C1 segment of cervical spinal cord (tissue), 14 donors: ENCODE results near the gene SLC6A12.

Source experiments
- DNase-seq, 14 donors: peaks; one replicate each; lab custom pipeline; 2025; lab: John Stamatoyannopoulos, UW

The SLC6A12 gene

DNA sequence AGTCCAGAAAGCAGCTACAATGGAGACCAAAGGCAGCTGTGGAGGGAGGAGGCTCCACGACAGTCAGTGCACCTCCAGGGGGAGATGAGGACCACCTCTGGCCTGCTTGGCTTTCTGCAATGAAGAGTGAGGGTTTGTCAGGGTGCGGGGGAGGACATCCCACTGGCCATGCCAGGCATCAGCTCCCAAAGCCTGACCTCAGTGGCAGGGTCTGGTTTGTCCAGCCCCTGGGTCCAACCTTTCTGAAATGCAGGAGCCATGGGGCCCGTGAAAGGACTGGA, 35.2 kb downstream of the SLC6A12 start:
- no peak for DNase-seq

DNA sequence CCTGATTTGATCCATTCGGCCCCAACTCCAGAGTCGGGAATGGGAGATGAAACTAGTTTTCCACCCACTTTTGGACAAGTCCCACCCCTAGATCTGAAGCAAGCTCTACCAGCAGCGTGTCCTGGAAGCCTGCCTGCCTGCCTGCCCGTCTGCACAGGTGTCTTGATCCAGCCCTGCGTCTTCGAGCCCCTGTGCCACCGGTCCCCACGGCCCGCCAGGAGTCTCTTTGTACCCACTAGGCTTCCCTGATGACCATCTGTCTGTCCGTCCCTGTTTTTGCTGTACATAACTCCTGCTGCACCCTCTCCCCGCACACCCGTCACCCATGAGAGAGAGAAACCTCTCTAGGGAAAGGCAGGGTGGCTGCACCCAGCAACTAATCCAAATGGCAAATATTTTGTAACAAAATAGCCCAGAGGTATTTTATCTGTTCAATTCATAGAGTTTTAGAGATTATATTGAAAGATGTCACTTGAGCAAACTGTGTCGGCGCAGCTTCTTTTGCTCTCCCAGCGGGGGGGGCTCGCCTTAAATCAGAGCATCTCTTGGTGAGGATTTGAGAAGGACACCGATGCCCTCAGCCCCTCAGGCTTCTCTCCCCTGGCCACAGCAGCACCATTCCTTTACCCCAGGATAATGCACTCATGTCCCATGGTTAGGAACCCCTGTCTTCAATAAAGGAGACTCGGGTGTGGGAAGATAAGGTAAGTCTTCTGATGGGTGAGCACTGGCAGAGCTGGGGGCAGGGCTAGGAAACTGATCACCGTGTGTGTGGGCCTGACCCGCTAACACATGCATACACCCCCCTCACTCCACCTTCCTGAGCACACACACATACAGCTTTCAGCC, 35.8 kb downstream of the SLC6A12 start:
- peak in 1 of 14 donors; percentile 37 for DNase-seq

DNA sequence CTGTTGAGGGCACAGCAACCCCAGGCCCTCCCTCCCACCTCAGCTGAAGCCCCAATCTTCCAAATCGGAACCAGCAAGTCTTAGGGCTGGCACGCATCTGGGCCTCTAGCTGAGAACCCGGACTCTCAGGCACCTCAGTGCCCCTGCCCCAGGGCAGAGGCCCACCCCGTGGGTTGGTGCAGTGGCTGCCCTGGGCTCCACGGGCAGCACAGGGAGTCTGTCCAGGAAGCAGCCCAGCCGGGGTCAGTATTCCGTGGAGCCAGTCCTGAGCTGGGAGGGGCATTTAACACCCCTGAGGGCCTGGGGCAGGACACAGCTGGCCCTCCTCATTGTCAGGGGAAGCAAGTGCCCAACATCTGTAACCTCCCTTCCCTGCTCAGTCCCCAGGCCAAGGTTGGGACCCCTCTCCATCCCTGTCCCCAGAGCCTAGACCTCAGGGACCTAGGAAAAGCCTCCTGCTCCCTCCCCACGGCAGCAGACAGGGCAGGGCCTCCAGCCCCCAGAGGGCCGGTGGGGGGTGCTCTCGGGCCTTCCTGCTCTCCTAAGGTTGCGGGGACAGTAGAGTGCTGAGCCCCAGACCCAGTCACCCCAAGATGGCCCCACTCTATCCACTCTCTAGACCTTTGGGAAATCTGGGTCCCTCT, 36.5 kb downstream of the SLC6A12 start:
- DNase-seq: no peak

DNA sequence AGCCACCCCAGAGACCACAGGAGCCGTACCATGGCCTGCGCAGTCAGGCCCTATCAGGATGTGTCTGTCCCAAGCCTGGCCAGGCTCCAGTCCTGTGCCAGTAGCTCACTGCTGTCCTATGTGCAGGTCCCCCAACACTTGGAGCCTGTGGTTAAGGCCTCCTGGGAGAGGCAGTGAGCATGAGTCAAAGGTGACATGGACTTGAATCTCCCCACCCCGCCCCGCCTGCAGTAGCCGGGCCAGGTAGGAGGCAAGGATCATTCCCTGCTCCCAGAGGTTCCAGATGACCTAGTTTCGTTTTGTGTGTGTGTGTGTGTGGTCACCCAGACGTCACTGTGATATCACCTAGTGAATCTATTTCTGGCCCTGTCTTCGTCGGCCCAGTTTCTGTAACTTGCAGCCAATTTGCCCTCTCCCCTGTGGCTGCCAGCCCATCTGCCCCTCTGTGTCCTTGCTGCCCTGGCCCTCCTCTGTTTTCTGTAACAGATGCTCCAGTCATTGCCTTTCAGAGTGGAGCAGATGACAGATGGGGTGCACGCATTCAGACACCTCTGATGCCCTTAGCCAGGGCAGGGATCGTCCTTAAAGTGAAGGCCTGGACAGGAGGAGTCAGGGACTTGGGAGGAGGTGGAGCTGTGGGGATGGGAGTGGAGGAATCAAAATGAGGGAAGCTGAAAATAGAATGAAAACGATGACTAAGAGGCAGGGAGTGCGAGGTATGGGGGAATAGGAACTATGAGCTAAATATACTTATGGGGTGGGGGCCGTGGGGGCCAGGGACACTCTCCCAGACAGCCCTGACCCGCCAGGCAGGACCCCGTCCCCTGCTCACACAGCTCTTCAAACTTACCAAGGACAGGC, 37.4 kb downstream of the SLC6A12 start:
- peak in 1 of 14 donors; percentile 78 for DNase-seq

DNA sequence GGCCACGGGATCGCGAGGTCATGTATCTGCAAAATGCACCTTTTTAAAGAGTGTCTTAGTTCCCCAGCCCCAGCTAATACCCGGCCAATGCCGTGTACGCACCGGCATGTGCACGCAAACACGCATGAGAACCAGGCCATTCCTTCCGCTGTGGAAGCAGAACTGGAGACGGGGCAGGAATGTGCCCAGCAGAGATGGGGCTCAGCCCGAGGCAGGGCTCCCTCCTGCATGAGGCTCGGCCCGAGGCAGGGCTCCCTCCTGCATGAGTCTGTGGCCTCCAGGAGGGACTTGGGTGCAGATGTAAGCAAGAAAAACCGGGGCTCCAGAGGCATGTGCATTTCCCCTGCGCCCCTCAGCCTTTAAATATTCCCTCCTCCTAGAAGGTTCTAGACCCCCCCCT, 38.2 kb downstream of the SLC6A12 start:
- DNase-seq: no peak

DNA sequence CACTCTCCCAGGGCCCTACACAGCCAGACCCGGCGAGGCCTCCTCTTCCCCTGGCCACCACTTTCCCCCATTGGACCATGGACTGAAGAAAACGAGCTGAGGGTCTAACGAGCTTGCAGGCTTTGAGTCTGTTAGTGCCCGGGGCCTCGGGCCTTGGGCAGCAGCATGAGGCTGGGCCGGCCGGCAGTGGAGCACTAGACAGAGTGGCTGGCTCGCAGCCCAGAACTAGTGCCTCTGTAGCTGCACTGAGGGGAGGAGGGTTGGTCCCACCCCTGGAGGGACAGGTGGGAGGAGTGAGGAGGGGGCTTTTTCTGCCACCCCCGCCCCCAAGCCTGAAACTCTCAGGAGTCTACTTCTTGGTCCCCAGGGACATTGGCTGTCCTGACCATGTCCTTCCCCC, 38.7 kb downstream of the SLC6A12 start:
- peak in 2 of 14 donors; percentile 10 to 26 for DNase-seq

DNA sequence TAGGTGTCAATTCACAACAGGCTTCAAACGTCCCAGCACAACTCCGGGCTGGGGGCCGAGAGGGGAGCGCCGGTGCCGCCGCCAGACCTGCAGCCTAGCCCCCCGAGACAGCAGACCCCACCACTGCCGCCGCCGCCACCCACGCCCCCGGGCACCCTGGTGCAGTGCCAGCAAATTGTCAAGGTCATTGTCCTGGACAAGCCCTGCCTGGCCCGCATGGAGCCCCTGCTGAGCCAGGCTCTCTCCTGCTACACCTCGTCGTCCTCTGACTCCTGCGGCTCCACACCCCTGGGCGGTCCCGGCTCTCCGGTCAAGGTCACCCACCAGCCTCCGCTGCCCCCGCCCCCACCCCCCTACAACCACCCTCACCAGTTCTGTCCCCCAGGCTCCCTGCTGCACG, 39.4 kb downstream of the SLC6A12 start:
- no peak for DNase-seq

DNA sequence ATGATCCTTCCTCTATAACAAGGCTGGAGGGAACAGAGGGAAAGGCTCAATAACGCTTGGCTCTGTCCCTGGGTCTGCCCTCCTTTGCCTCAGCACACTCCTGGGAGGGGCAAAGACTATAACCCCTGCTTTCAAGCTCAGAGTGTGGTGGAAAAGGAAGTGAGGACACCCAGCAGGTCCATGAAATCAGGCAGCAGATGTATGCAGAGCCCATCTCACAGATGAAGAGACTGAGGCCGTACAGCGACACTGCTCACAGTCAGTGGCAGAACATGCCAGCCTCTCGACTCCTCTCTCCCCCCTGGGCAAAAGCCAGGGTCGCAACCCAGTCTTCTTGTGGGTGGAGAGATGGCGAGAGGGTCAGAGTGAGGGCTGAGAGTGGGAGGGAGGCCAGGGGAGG, 39.8 kb downstream of the SLC6A12 start:
- DNase-seq: no peak

DNA sequence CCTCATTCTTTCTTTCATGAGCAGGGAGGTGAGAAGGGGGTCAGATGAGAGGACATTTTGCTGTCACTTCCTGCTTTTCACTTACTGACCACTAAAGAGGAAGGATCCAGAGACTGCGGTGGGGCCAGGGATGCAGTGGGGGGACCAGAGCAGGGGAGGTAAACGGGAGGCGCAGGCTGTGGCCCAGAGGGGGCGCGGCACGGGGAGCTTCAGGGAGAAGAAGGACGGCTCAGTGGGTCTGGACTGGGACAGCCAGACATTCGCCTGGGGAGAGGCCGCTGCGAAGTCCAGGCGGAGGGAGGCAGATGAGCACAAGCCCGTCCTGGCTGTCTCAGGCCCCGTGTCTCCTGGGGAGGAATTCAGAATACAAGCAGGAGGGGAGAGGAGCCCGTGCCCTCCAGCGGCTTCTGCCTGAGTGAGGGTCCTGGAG, 41.2 kb downstream of the SLC6A12 start:
- no peak for DNase-seq

DNA sequence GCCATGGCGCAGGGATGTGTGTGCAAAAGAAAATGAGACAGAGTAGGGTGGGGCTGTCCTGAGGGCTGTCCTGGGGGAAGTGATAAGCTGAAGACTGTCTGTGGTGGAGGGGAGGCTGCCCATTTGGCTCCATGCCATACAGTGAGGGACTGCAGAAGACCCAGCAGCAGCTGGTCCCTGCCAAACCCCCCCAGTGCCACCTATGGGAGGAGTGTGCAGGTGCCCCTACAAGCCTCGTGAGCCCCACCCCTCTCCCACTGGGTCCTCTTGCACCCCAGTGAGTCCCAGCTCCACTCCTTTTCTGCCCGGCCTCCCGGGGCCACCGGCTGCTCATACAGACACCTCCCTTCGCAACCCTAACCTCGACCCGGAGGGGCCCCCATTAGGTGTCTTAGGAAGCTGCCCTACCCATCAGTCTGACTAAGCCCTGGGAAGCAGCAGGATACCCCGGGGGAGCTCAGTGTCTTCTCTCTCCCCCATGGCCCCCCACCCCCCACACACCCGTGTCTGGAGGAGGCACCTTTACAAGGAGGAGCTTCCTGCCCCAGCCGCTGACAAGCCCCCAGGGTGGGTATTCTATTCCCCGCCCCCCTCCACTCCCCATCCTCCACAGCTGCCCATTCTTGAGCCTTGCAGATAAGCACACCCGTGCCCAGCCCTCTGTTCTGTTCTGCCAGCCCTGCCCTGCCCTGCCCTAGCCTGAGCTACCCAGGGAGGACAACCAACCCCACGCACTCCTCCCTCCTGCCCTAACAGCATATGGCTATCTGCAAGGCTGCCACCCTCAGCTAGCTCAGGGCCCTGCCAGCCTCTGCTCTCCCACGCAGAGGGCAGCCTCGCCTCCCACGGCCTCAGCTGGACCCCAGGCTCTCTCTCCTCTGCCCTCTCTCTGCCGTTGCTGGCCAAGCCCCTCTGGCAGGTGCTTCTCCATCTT, 41.9 kb downstream of the SLC6A12 start:
- DNase-seq: no peak

DNA sequence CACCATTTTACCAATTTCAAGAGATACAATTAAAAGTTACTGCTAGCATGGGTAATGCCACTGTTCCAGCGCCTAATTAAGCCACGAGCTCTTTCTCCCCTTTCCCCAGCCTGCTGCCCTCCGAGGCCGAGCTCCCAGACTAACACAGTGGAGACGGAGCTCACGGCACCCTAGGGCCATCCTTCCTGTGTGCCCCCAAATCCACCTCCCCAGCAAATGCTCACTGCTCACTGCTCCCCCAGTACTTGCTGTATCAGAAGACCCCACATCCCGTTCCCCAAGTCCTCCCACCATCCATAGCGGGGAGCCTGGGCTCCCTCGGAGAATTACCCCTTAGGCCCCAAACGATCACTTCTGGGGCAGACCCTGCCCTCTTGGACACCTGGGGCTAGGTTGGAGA, 42.7 kb downstream of the SLC6A12 start:
- no peak for DNase-seq

DNA sequence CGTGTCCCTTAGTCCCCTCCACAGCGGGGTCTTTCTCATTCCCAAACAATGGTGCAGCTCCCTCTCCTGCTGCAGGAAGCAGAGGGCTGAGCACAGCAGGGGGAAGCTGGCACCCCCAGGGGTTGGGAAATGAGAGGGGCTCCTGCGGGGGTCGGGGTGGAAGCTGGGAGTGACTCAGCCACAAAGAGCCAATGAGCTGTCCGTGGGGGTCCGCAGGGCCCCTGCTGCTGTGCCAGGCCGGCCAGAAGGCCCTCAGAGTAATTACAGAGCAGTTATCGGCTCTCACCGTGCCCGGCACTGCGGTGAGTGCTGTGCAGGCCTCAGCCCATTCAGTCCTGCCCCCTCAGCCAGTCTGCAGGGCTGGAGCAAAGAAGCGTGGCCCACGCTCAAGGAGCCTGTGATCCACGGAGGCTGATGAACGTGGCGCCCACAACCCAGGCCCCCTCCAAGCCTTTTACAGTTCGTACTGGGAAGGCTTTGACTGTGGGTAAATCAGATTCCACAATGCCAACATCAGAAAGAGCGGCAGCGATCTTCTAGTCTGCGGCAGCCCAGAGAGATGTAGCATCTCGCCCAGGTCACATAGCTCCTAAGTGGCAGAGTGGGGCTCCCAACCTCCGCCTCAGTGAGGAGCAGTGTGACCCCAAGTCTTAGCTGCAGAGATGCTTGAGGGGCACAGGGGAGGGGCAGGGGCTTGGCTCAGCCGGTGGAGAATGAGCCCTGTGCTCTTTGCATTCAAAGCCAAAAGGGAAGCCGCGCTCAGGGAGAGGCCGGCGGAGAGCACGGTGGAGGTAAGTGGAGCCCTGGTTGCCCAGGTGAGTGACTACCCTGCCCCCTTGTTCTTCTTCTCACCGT, 43.4 kb downstream of the SLC6A12 start:
- no peak for DNase-seq

DNA sequence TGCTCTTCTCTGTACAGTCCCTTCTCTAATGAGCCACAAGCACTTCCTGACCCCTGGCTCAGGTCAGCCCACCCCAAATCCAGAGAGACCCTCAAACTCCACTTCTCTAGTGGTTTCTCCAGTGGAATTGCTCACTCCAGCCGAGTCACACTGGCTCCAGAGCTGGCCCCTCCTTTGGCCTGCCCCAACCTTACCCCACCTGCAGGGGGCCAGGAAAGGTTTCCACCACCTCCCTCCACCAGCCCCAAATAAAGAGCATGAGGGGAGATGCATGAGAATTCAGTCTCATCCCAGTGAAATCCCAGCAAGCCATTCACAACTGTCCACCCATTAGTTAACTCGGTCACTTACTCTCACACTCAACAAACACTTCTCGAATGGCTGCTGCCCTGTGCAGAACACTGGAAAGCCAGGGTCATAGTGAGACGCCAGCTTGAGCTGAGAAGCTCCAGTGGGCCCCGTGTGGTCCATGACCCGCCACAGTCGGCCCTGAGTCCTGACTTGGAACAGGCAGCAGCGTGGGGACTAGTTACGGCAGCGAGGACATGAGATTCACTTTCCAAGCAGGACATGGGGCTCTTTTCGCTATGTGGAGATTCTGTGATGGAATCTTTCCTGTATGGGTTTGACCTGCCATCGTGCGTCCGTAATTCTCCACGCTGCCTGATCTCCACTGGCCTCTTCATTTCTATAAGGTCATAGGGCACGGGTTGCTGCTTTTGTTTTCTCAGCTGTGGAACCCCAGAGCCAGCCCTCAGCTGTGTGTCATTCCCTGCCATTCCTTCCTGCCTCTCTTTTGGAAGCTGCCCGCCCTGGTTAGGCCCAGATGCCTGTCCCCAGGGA, 44.2 kb downstream of the SLC6A12 start:
- no peak for DNase-seq

DNA sequence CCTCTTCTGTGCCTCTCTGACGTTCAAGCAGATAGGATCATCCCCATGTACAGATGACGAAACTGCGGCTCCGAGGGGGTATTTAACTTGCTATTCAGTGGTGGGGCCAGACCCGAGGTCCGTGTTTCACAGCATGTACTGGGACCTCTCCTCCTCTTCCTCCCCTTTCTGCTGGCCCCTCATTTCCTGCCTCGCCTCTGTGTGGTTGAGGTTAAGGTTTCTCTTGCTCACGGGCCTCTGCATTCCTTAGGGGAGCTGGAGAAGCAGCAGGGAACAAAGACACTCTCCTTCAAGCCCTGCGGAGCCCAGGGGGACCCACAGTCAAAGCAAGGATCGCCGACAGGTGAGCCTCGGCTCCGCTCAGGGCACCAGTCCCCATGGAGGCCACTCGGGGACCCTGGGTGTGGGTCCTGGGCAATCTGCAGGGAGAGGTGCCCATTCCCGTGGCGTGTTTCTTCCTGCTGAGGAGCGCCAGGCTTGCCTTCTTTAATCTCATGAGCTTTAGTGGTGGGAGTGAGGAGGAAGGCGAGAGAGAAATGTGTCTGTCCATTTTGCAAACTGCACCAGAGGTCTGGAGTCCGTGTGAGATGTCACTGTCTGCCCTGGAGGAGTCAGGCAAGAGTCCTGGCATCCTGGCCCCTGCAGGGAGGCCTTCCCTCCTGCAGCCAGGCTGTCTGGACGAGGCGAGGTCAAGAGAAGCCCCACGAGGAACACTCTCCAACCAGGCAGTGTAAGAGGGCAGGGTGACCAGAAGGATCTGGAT, 45.0 kb downstream of the SLC6A12 start:
- DNase-seq: no peak

DNA sequence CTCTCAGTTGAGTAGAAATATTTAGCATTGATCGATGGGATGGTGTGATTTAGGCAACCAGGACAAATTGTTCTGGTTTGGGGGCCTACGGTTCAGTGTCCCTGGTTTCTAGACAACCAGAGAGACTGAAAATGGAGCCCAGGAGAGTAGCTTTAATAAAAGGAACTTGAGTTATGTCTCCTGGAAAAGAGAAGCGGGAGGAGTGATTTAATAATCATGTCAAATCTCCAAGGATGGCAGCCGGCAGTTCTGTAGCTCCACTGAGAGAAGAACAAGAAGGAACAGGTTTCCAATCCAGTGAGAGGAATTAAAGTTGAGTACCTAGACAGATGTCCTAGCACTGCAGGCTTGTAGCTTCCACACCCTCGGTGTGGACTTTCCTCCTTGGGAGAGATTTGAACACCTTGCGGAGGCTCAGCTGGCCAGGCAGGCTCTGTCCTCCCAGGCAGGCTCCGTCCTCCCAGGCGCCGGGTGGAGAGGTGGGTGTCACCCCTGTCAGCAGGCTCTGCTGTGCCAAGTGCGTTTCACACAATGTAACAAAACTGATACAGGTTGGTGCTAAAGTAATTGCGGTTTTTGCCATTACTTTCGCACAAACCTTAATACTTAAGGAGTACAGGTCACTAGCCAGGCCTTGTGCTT, 45.9 kb downstream of the SLC6A12 start:
- no peak for DNase-seq

DNA sequence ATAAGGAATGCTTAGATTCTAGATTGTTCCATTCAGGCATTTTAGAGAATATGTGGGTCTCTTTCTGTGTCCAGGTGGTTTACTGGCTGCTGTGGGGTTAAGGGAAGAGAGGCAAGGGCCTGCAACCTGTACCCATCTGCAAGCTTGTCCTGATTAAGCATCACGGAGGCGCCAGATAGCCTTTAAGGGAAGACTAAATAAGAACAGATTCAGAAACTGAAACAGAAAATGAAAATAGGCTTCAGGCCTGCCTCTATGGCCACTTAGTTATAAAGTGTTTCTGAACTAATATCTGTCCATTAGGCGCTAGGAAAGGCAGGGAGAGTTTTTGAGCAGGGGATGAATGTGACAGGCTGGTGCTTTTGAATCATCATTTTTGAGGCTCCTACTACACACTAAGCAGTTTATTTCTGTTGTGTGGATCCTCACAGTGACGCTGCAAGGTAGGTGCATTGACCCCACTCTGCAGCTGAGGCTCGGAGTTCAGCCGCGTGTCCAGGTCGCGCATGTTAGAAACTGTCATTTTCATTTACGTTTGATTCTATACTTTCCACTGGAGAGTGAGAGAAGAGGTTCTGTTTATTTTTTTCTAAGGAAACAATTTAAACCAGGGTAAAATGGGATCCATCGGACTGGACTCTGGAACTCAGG, 47.4 kb downstream of the SLC6A12 start:
- DNase-seq: no peak

DNA sequence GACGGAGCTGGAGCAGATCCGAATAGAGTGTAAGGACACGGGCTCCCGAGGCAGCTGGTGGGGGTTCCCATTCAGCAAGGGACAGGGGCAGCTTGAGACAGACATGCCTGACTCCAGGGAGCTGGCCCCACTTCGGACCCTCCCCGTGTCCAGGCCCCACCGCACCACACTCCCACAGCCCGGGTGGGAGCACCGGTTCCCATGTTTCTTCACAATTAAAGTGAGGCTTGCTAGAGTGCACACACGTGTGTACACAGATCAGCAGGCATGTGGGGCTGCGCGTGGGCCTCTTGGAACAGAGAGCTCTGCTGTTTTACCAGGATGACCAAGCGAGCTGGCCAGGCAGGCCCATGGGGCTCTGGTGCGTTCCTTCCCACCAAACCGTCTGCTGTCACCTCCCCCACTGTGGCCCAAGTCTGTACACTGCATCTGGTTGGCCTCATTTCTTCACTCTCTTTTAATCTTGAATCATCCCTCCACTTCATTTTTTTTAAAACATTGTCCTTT, 48.0 kb downstream of the SLC6A12 start:
- no peak for DNase-seq
